NCI-H1417 (cell line): Measurements from ENCODE around the gene SECTM1.
"Not testable (repeated sequence)": the region's sequence is repeated elsewhere in the genome, so short reads cannot be mapped to it uniquely, and the experiment has no call there.

Experiments
- DNase-seq, 3 experiments: peaks; one replicate each; lab custom pipeline; 2025; lab: John Stamatoyannopoulos, UW

The SECTM1 gene

DNA sequence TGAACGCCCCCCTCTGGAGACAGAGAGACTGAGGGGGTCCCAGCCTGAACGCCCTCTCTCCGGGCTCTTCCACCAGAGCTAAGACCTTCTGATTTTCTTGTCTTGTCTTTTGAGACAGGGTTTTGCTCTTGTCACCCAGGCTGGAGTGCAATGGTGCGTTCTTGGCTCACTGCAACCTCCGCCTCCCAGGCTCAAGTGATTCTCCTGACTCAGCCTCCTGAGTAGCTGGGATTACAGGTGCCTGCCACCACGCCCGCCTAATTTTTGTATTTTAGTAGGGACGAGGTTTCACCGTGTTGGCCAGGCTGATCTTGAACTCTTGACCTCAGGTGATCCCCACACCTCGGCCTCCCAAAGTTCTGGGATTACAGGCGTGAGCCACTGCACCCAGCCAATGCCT lies 14.4 kb upstream of the SECTM1 start:
- DNase-seq: not testable (repeated sequence)

- DNase-seq: no peak
These were observed 13.1 kb upstream of the SECTM1 start for GRCh38 chr17:82346342-82347300.

GRCh38 chr17:82345151-82345976 lies 11.8 kb upstream of the SECTM1 start:
- DNase-seq: no peak

GRCh38 chr17:82344175-82344907 lies 10.8 kb upstream of the SECTM1 start:
- no peak for DNase-seq

GRCh38 chr17:82343560-82343959 lies 10.0 kb upstream of the SECTM1 start:
- DNase-seq: no peak

DNA sequence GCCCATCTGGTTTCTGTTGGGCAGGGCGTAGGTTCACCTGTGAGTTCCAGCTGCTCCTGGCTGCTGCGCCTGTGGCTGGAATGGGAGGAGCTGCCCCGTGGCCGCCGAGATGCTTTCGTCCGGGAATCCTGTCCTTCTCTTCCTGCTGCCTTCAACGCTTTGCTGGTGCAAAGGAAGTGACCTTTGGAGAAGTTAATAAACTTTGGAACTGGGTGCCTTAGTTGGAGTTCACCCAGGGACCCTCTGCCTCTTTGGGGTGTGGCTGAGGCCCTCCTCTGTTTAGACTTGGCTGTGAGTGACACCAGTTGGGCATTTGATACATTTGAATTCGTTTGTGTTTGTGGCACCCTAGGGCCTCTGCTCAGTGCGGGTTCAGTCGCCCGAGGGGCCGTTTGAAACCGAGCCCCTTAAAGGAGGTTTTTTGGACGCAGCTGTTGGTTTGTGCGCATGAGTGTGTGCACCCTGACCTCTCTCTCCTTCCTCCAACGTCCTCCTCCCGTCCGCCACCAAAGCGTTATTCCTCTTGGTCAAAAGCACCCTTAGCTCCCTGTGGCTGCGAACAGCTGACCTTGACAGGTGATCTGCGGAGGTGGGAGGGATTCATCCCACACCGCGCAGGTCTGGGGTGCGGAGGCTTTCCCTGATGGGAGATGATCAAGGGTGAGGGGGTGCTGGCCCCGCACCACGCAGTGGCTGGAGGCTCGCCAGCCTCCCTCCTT lies 9.0 kb upstream of the SECTM1 start:
- DNase-seq: no peak

- DNase-seq: no peak
These were observed 6.3 kb upstream of the SECTM1 start for GRCh38 chr17:82339634-82340580.

DNA sequence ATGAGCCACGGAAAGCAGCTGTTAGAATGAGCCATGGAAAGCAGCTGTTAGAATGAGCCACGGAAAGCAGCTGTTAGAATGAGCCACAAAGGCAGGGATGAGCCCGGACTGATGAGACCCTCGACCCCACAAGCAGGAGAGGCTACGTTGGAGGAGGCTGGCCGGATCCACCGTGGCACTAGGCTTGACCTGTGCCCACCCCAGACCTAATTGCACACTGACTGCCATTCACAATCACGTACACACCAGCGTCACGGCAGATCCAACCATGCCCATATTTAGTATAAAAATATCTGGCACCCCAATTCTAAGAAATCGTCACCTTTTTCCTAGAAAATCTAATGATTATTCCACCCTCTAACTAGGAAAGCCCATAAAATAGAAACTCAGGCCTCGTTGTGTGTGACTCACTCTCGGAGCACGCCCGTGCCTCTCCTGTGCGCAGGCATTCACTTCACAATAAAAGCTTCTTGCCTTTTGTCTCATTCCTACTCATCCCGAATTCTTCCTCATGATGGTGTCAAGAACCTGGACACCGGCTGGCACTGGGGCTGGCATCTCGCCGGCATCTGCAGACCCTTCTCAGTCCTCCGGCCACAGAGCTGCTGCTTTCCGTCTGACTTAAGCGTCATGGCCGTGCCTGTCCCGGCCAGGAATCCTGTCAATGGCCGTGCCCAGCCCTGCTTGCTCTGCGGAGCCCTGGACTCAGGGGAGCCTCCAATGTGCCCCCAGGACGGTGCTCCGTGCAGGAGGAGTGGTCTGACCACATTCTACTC lies 5.5 kb upstream of the SECTM1 start:
- DNase-seq: no peak

- DNase-seq: no peak
These were observed 1.2 kb upstream of the SECTM1 start for GRCh38 chr17:82334622-82335394.

DNA sequence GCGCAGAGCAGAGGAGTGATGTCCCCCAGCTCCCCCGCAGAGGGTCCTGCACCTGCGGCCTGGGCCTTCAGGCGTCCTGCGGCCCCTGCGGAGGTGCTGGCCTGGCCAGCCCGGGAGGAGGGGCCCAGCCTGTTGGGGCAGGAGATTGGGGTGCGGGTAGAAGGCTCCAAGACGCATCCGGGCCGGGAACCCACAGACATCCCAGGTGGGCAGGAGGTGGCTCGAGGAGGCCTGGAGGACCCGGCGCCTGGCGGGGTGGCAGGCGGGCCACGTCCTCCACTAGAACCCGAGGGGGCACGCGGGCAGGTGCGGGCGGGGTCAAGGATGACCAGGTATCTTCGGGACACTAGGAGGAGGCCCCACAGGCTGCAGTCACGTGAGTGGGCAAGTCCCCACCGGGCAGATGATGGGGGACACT lies 647 bp upstream of the SECTM1 start:
- DNase-seq: no peak

- peak in 2 of 3 experiments; percentile 68 to 74 for DNase-seq
These were observed 792 bp downstream of the SECTM1 start for GRCh38 chr17:82332669-82333278.

DNA sequence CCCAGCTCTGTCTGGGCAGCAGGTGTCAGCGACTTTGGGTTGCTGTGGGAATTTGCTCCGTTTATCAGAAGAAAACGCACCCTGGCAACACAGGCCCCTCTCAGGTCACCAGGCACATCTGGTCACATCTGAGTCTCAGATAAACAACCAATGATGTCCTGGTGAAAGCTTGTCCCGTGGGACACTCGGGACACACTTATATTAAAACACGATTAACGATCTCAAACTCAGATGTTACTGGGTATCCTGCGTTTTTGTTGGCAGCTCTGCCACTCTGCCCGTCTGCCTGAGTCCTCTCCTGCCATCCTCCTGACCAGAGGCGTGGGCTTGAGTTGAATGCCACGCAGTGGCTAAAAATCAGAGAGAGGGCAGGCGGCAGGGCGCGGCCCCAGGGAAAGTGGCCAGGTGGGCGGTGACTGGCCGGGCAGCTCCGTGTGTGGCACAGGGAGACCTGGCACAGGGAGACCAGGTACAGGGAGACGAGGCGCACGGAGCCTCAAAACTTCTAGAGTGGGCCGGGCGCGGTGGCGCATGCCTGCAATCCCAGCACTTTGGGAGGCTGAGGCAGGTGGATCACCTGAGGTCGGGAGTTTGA lies 2.1 kb downstream of the SECTM1 start:
- peak in 1 of 3 experiments; percentile 33 for DNase-seq

GRCh38 chr17:82330322-82331239 lies 3.0 kb downstream of the SECTM1 start:
- DNase-seq: peak; percentile 79 to 95 (median 88)

GRCh38 chr17:82329683-82330321 lies 3.8 kb downstream of the SECTM1 start:
- DNase-seq: no peak

- no peak for DNase-seq
These were observed 4.5 kb downstream of the SECTM1 start for GRCh38 chr17:82328994-82329507.
